ENCODE results near the gene INTS1.

DNA sequence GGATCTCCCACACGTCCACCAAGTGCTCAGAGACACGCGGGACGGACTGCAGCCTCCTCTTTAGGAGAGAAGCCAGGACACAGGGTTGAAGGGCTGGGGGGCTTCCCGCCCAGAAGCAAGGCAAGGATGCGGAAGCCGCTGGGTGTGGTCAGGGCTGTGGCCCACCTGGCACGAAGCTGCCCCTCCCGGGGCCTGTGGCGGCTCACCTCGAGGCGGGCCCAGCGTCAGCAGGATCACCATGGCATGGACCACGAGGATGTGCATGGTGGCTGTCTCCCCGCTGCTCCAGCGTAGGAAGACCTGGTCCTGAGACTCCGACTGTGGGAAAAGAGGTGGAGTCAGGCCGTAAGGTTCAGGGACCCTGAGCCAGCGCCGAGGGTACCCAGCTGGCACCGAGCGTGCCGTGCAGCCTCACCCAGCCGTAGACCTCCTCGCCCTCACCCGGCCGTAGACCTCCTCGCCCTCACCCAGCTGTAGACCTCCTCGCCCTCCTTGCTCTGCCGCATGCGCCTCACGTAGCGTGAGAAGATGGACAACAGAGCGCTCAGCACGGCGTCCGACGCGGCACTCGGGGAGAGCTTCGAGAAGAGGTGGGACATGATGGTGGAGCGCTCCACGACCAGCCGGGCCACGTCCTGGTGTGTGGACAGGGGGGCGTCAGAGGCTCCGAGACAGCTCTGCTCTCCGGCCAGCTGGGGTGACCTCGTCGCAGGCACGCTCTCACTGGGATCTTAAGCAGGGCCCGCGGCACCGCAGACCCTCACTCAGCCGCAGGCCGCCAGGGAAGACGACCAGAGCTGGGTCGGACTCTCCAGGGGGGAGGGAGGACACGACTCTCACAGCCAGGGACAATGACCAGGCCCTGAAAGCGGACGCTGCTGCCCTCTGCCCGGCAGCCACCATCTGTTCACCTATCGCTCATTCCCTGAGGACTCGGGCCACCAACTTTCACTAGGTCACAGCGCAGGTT is 20.4 kb downstream of the INTS1 start:
- TF ChIP-seq CTCF (IDR thresholded peaks at IDR 0.05), result no peak
- no peak for TF ChIP-seq POLR2AphosphoS5 (IDR thresholded peaks at IDR 0.05)
